Right atrium auricular region (tissue), 2 donors: ENCODE data around the gene OR6C4. TPM values are rescaled to one million over a fixed set of nuclear protein-coding genes. Genes with fewer than 3 reads are reported as not detected.
"Not testable (repeated sequence)": the region's sequence is repeated elsewhere in the genome, so short reads cannot be mapped to it uniquely, and the experiment has no call there.

Experiments
- DNase-seq: peaks from one replicate; pipeline ENCODE4 v3.0.0-alpha.2; 2019; ENCODE audit warnings: low spot score
- H3K27ac ChIP-seq, 2 donors: fragments of 200-600 bp; sonication (generic); 1 replicate in 1 of 2; 2 replicates in 1 of 2; pipeline ENCODE4 v1.5.1; 2016 to 2019
- H3K27me3 ChIP-seq, 2 donors: fragments of 200-600 bp; sonication (generic); one replicate each; pipeline versions ENCODE4 v1.5.1 to v1.6.0; 2017 to 2019
- H3K36me3 ChIP-seq: fragments of 200-600 bp; sonication (generic); one replicate; pipeline ENCODE4 v1.5.1; 2016
- H3K4me1 ChIP-seq, 2 donors: fragments of 200-600 bp; sonication (generic); one replicate each; pipeline versions ENCODE4 v1.5.1 to v1.6.0; 2017 to 2019
- H3K4me3 ChIP-seq, 2 donors: fragments of 200-600 bp; sonication (generic); 1 replicate in 1 of 2; 2 replicates in 1 of 2; pipeline ENCODE4 v1.5.1; 2017 to 2019; ENCODE audit warnings: mild to moderate bottlenecking in 1 of 2, moderate library complexity in 1 of 2
- H3K9me3 ChIP-seq, 2 donors: fragments of 200-600 bp; sonication (generic); one replicate each; pipeline ENCODE4 v1.5.1; 2019
- total RNA-seq, 2 donors: library from RNA; depleted of rRNA; stranded (reverse); fragments of >200 nt; gene quantifications; one replicate each; pipeline ENCODE4 v1.1.0, GENCODE V29; 2016
- TF ChIP-seq, protein P1 (sequence below), 2 donors: fragments of 200-600 bp; sonication (generic); IDR thresholded peaks; one replicate each; pipeline ENCODE4 v1.5.1; 2019; ENCODE audit warnings: antibody characterized with exemption in 2 of 2

Gene OR6C4
- not detected for total RNA-seq

- Histone ChIP-seq H3K9me3 (no peaks in the 10 kb centered on the region), H3K36me3 (no peaks in the 10 kb centered on the region), H3K4me1 (no peaks in the 10 kb centered on the region), H3K4me3 (no peak within 1 kb of the TSS), H3K27ac (no peak within 1 kb of the TSS), H3K27me3 (no peaks in the 10 kb centered on the region)
- DNase-seq, result no peak
- TF ChIP-seq, protein P1, sequence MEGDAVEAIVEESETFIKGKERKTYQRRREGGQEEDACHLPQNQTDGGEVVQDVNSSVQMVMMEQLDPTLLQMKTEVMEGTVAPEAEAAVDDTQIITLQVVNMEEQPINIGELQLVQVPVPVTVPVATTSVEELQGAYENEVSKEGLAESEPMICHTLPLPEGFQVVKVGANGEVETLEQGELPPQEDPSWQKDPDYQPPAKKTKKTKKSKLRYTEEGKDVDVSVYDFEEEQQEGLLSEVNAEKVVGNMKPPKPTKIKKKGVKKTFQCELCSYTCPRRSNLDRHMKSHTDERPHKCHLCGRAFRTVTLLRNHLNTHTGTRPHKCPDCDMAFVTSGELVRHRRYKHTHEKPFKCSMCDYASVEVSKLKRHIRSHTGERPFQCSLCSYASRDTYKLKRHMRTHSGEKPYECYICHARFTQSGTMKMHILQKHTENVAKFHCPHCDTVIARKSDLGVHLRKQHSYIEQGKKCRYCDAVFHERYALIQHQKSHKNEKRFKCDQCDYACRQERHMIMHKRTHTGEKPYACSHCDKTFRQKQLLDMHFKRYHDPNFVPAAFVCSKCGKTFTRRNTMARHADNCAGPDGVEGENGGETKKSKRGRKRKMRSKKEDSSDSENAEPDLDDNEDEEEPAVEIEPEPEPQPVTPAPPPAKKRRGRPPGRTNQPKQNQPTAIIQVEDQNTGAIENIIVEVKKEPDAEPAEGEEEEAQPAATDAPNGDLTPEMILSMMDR (IDR thresholded peaks at IDR 0.05), result no peak
Measured at GRCh38 chr12:55549302-55549701, at the start of gene OR6C4. OR6C4 (plus strand) TSS chr12:55549602; CDS start chr12:55551227, 1,625 bp downstream.

DNA sequence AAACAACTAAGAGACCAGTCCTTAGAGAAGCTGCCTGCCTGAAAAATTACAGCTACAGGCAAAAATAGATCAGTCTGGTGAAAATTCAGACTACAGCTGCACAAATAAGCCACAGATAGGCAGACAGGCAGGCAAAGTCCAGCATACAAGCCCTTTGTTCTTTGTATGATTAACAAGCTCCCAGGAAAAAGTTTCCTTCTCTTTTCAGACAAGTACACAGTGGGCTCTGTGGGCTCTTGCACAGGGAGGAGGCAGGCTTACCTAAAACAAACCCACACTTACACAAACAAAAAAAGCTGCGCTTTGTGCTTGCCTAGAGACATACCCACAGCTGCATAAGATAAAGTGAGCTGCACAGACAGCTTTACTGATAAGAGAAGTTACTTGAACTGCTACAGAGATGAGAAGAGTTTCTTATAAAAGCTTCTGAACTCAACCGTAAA, 49.6 kb upstream of the OR6C4 start:
- no peak overlapping the region for H3K4me3 ChIP-seq
- H3K27ac ChIP-seq, result no peak overlapping the region
- H3K9me3 ChIP-seq, result no peaks in the 10 kb centered on the region
- H3K27me3 ChIP-seq, result no peaks in the 10 kb centered on the region
- no peaks in the 10 kb centered on the region for H3K36me3 ChIP-seq
- TF ChIP-seq, protein P1 (IDR thresholded peaks at IDR 0.05), result no peak
- no peaks in the 10 kb centered on the region for H3K4me1 ChIP-seq
- DNase-seq, result no peak

GRCh38 chr12:55501601-55502000, 47.8 kb upstream of the OR6C4 start:
- Histone ChIP-seq H3K27ac (no peak overlapping the region), H3K36me3 (no peaks in the 10 kb centered on the region), H3K9me3 (no peaks in the 10 kb centered on the region), H3K4me1 (no peaks in the 10 kb centered on the region), H3K27me3 (no peaks in the 10 kb centered on the region), H3K4me3 (no peak overlapping the region)
- TF ChIP-seq, protein P1 (IDR thresholded peaks at IDR 0.05), result no peak
- DNase-seq, result no peak

DNA sequence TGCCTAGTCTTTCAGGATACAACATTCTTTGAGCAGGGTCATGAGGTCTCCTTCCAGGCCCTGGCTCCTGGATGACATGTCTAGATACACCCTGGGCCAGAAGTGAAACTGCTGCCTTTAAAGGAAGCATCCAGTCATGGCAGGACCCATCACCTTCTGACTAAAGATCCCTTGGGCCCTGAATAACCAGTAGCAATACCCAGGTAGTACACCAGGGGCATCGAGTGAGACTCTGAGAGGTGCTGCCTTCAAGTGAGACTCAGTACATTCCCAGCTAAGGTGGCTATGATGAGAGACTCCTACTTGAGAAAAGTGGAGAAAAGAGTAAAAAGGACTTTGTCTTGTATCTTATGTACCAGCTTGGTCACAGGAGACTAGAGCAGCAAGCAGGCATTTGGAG, 33.7 kb upstream of the OR6C4 start:
- H3K4me3 ChIP-seq, result no peak overlapping the region
- no peaks in the 10 kb centered on the region for H3K9me3 ChIP-seq
- H3K27ac ChIP-seq, result no peak overlapping the region
- DNase-seq, result no peak
- H3K27me3 ChIP-seq, result no peaks in the 10 kb centered on the region
- no peaks in the 10 kb centered on the region for H3K4me1 ChIP-seq
- TF ChIP-seq, protein P1 (IDR thresholded peaks at IDR 0.05), result no peak
- H3K36me3 ChIP-seq, result no peaks in the 10 kb centered on the region

- no peak overlapping the region for H3K4me3 ChIP-seq
- TF ChIP-seq, protein P1 (IDR thresholded peaks at IDR 0.05), result no peak
- no peaks in the 10 kb centered on the region for H3K9me3 ChIP-seq
- H3K27me3 ChIP-seq, result no peaks in the 10 kb centered on the region
- DNase-seq, result no peak
- no peaks in the 10 kb centered on the region for H3K36me3 ChIP-seq
- no peaks in the 10 kb centered on the region for H3K4me1 ChIP-seq
- no peak overlapping the region for H3K27ac ChIP-seq
Measured at GRCh38 chr12:55516391-55516790, 33.0 kb upstream of the OR6C4 start.

DNA sequence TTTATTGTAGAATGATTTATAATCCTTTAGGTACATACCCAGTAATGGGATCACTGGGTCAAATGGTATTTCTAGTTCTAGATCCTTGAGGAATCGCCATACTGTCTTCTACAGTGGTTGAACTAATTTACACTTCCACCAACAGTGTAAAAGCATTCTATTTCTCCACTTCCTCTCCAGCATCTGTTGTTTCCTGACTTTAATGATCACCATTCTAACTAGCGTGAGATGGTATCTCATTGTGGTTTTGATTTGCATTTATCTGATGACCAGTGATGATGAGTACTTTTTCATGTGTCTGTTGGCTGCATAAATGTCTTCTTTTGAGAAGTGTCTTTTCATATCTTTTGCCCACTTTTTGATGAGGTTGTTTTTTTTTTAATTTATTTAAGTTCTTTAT, 1.2 kb upstream of the OR6C4 start:
- DNase-seq, H3K36me3 ChIP-seq, H3K4me3 ChIP-seq, H3K27ac ChIP-seq, H3K4me1 ChIP-seq, H3K9me3 ChIP-seq, H3K27me3 ChIP-seq: not testable (repeated sequence)
